H9 (cell line): ENCODE data around the gene CAMTA1. TPM values are rescaled to one million over a fixed set of nuclear protein-coding genes. Genes with fewer than 3 reads are reported as not detected.
A peak's percentile ranks its signal among the peaks of the same experiment; 100 is the strongest.

ENCODE experiments used
- DNase-seq: peaks from one replicate; pipeline ENCODE4 v3.0.0-alpha.2; 2017
- H2AFZ ChIP-seq: one replicate; pipeline ENCODE4 v1.6.1; 2013; ENCODE audit warnings: mild to moderate bottlenecking, low read length, control low read depth, moderate library complexity
- H2AK5ac ChIP-seq: 2 replicates; pipeline ENCODE4 v1.6.1; 2013; ENCODE audit warnings: low read length, control low read depth, mixed read lengths; ENCODE audit not compliant: insufficient read length
- H2BK120ac ChIP-seq: one replicate; pipeline ENCODE4 v1.6.1; 2013; ENCODE audit warnings: low read depth, mild to moderate bottlenecking, low read length, control low read depth, inconsistent platforms; ENCODE audit not compliant: poor library complexity, severe bottlenecking
- H2BK12ac ChIP-seq: 2 replicates; pipeline ENCODE4 v1.6.1; 2013; ENCODE audit warnings: low read length, control low read depth, mixed read lengths, low read depth; ENCODE audit not compliant: insufficient read length
- H2BK15ac ChIP-seq: 2 replicates; pipeline ENCODE4 v1.6.1; 2013; ENCODE audit warnings: low read depth, low read length, control low read depth
- H2BK20ac ChIP-seq: one replicate; pipeline ENCODE4 v1.6.1; 2013; ENCODE audit warnings: low read depth, mild to moderate bottlenecking, low read length, control low read depth, inconsistent platforms; ENCODE audit not compliant: poor library complexity, severe bottlenecking
- H2BK5ac ChIP-seq: 2 replicates; pipeline ENCODE4 v1.6.1; 2013; ENCODE audit warnings: low read length, control low read depth, mixed read lengths; ENCODE audit not compliant: insufficient read length
- H3K14ac ChIP-seq: 2 replicates; pipeline ENCODE4 v1.6.1; 2013; ENCODE audit warnings: low read length, control low read depth; ENCODE audit not compliant: insufficient read depth
- H3K18ac ChIP-seq: 2 replicates; pipeline ENCODE4 v1.6.1; 2013; ENCODE audit warnings: low read depth, mild to moderate bottlenecking, mixed read lengths, low read length, control low read depth; ENCODE audit not compliant: insufficient read length
- H3K23ac ChIP-seq: 2 replicates; pipeline ENCODE4 v1.6.1; 2013; ENCODE audit warnings: low read length, control low read depth, mixed read lengths, low read depth; ENCODE audit not compliant: insufficient read length
- H3K23me2 ChIP-seq: 2 replicates; pipeline ENCODE4 v1.6.1; 2013; ENCODE audit warnings: low read depth, mild to moderate bottlenecking, mixed read lengths, low read length, control low read depth; ENCODE audit not compliant: insufficient read length, poor library complexity, severe bottlenecking
- H3K27ac ChIP-seq: 2 replicates; pipeline ENCODE4 v1.5.1; 2013; ENCODE audit warnings: low read length, control low read depth, mixed read lengths, low read depth; ENCODE audit not compliant: insufficient read length
- H3K27me3 ChIP-seq: 2 replicates; pipeline ENCODE4 v1.6.1; 2013; ENCODE audit warnings: low read length, control low read depth, inconsistent platforms; ENCODE audit not compliant: insufficient read depth
- H3K4ac ChIP-seq: 2 replicates; pipeline ENCODE4 v1.6.1; 2013; ENCODE audit warnings: low read depth, mild to moderate bottlenecking, control low read depth, inconsistent platforms, low read length, moderate library complexity
- H3K4me1 ChIP-seq: 2 replicates; pipeline ENCODE4 v1.6.1; 2013; ENCODE audit warnings: low read length, control low read depth, inconsistent platforms; ENCODE audit not compliant: insufficient read depth
- H3K4me2 ChIP-seq: 2 replicates; pipeline ENCODE4 v1.6.1; 2013; ENCODE audit warnings: low read length, control low read depth, mixed read lengths; ENCODE audit not compliant: insufficient read length, insufficient read depth
- H3K56ac ChIP-seq: 2 replicates; pipeline ENCODE4 v1.6.1; 2013; ENCODE audit warnings: low read depth, mild to moderate bottlenecking, mixed read lengths, low read length, control low read depth; ENCODE audit not compliant: insufficient read length
- H3K79me1 ChIP-seq: 2 replicates; pipeline ENCODE4 v1.6.1; 2013; ENCODE audit warnings: low read depth, mild to moderate bottlenecking, moderate library complexity, low read length, control low read depth, inconsistent platforms; ENCODE audit not compliant: insufficient read depth, poor library complexity, severe bottlenecking
- H3K79me2 ChIP-seq: 2 replicates; pipeline ENCODE4 v1.6.1; 2013; ENCODE audit warnings: low read length, control low read depth, inconsistent platforms; ENCODE audit not compliant: insufficient read depth
- H3K9ac ChIP-seq: 2 replicates; pipeline ENCODE4 v1.6.1; 2013; ENCODE audit warnings: low read length, control low read depth, mixed read lengths; ENCODE audit not compliant: insufficient read length; ENCODE audit errors: extremely low read depth
- H3K9me3 ChIP-seq: one replicate; pipeline ENCODE4 v1.6.1; 2013; ENCODE audit warnings: low read depth, low read length, inconsistent platforms; ENCODE audit not compliant: control insufficient read depth
- H3T11ph ChIP-seq: one replicate; pipeline ENCODE4 v1.6.1; 2013; ENCODE audit warnings: mild to moderate bottlenecking, low read length, control low read depth, inconsistent platforms
- H4K20me1 ChIP-seq: one replicate; pipeline ENCODE4 v1.6.1; 2013; ENCODE audit not compliant: control insufficient read depth, insufficient read length, insufficient read depth
- H4K5ac ChIP-seq: 2 replicates; pipeline ENCODE4 v1.6.1; 2013; ENCODE audit warnings: low read depth, mild to moderate bottlenecking, mixed read lengths, low read length, control low read depth; ENCODE audit not compliant: insufficient read length
- H4K8ac ChIP-seq: replicated peaks from 2 replicates; pipeline ENCODE4 v1.6.1; 2013; ENCODE audit warnings: low read length, control low read depth, mixed read lengths, low read depth; ENCODE audit not compliant: insufficient read length
- H4K91ac ChIP-seq: 2 replicates; pipeline ENCODE4 v1.6.1; 2013; ENCODE audit warnings: low read depth, mild to moderate bottlenecking, moderate library complexity, mixed read lengths, low read length, control low read depth; ENCODE audit not compliant: insufficient read length
- H3K27ac Mint-ChIP-seq, 3 experiments: 2 replicates in 2 of 3; 3 replicates in 1 of 3; pipeline ENCODE4 v1.8.0; 2020 to 2021; ENCODE audit warnings: mixed read lengths in 3 of 3, mild to moderate bottlenecking in 1 of 3, moderate library complexity in 1 of 3
- H3K27me3 Mint-ChIP-seq: 2 replicates; pipeline ENCODE4 v1.8.0; 2021; ENCODE audit warnings: low read depth, mild to moderate bottlenecking, moderate library complexity, mixed read lengths
- H3K36me3 Mint-ChIP-seq, 3 experiments: 2 replicates in 2 of 3; 3 replicates in 1 of 3; pipeline ENCODE4 v1.8.0; 2020 to 2021; ENCODE audit warnings: low read depth in 3 of 3, mixed read lengths in 3 of 3; ENCODE audit not compliant: insufficient read depth in 1 of 3
- H3K4me1 Mint-ChIP-seq, 2 experiments: 2 replicates each; pipeline ENCODE4 v1.8.0; 2020; ENCODE audit warnings: mixed read lengths in 2 of 2
- H3K4me3 Mint-ChIP-seq, 2 experiments: 2 replicates in 1 of 2; 3 replicates in 1 of 2; pipeline ENCODE4 v1.8.0; 2020 to 2021; ENCODE audit warnings: mild to moderate bottlenecking in 2 of 2, mixed read lengths in 2 of 2, moderate library complexity in 1 of 2
- H3K9me3 Mint-ChIP-seq, 2 experiments: 2 replicates in 1 of 2; 3 replicates in 1 of 2; pipeline ENCODE4 v1.8.0; 2020; ENCODE audit warnings: mild to moderate bottlenecking in 2 of 2, mixed read lengths in 2 of 2, moderate library complexity in 1 of 2
- CTCF ChIP-seq: fragments of 200-600 bp; sonication (generic); conservative IDR thresholded peaks from 3 replicates; pipeline ENCODE4 v1.8.0; 2021; ENCODE audit warnings: antibody characterized with exemption, mild to moderate bottlenecking
- WGBS: extraction: QIAGEN DNeasy Blood & Tissue Kit; methylation state at CpG from one replicate; pipeline ENCODE4 v1.1.7; 2013; ENCODE audit warnings: missing lambda C conversion rate, low lambda C conversion rate, mixed read lengths; ENCODE audit not compliant: insufficient read length; ENCODE audit errors: extremely low coverage; 5-methylcytosine and 5-hydroxymethylcytosine counted together
- total RNA-seq: library from RNA; stranded (reverse); gene quantifications from 2 replicates; pipeline ENCODE4 v1.2.1, GENCODE V29; 2021

CAMTA1 gene
- total RNA-seq, 1 experiment from 2014 or later: 115 TPM

GRCh38 chr1:7425771-7426170 is 640.5 kb downstream of the CAMTA1 start:
- Histone ChIP-seq H3K27me3 (no peaks in the 10 kb centered on the region; the same call in 1 of the 2 replicates), H3K14ac (no peak overlapping the region; the same call in 1 of the 2 replicates), H2BK12ac (no peak overlapping the region), H3K4ac (no peak overlapping the region), H3K23ac (no peak overlapping the region), H3K18ac (no peak overlapping the region), H4K5ac (no peak overlapping the region), H3T11ph (no peak overlapping the region), H2BK5ac (no peak overlapping the region), H3K79me1 (no peaks in the 10 kb centered on the region), H3K4me2 (no peak overlapping the region), H4K8ac (no peak overlapping the region), H2AFZ (no peak overlapping the region), H2AK5ac (no peak overlapping the region), H2BK20ac (no peak overlapping the region), H3K79me2 (no peaks in the 10 kb centered on the region), H3K9ac (no peak overlapping the region), H3K27ac (no peak overlapping the region), H3K4me1 (no peaks in the 10 kb centered on the region), H3K56ac (no peak overlapping the region), H4K20me1 (peaks cover 3% of the 10 kb centered on the region), H2BK15ac (no peak overlapping the region), H2BK120ac (no peak overlapping the region), H3K23me2 (no peaks in the 10 kb centered on the region), H3K9me3 (no peaks in the 10 kb centered on the region), H4K91ac (no peak overlapping the region)
- H3K27me3 Mint-ChIP-seq: peaks cover 2% of the 10 kb centered on the region
- no peak for DNase-seq
- WGBS: no CpG with 5 or more reads among the region's 3 CpGs
- H3K4me1 Mint-ChIP-seq: peaks cover 7% of the 10 kb centered on the region in 2 experiments; a peak in 3 of 4 replicates
- no peak for TF ChIP-seq CTCF
- no peaks in the 10 kb centered on the region for H3K36me3 Mint-ChIP-seq
- H3K9me3 Mint-ChIP-seq: 0 out of 5 replicates have a peak, but pooled peaks cover 0 to 2% of the 10 kb centered on the region in 2 experiments
- H3K27ac Mint-ChIP-seq: peak overlapping the region in 1 of 3 experiments; percentile 38; a peak in 1 of 7 replicates
- no peak overlapping the region for H3K4me3 Mint-ChIP-seq
